ENCODE measurements around the gene CYTL1. TPM values are rescaled to one million over a fixed set of nuclear protein-coding genes. Genes with fewer than 3 reads are reported as not detected.

The CYTL1 gene
- total RNA-seq, 1 donor from 2014 or later: 2.0 TPM

DNA sequence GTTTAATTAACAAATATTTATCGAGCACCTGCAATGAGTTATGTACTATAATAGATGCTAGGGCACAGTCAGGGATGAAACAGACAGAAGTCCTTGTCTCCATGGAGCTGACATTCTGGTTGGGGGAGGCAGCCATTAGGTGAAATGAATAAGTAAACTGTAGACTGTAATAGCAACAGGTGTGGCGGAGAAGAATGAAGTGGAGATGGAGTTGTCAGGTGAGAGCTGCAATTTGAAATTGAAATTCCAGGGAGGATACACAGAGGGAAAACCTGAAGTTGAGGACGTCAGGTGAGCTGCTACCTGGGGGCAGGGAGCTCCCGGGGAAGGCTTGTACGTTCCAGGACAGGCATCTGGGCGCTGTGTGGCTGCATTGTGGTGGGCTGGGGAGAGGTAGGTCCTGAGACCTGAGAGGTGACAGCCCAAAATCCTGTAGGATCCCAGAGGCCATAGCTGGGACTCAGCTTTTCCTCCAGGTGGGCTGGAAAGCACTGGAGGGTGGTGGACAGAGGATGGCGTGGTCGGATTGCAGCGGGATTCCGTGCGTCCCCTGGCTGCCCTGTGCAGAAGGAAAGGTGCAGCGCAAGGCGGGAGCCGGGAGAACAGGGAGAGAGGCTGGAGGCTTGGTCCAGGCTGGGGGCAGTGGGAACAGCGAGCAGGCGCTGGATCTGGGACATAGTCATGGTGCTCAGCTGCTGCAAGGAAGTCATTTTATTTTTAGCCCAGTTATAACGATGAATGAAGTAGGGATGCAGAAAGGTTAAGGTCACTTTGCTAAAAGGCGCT lies 24.8 kb downstream of the CYTL1 start:
- intact Hi-C loops (cut with DNase I): loop anchor here (5.0 kb wide), 1 partner anchor 132 kb away; no protein-coding TSS in a partner anchor
- Histone ChIP-seq H3K27me3 (no peaks in the 10 kb centered on the region), H3K27ac (no peak overlapping the region)

GRCh38 chr4:4992833-4993232 lies 26.4 kb downstream of the CYTL1 start:
- no peak for DNase-seq (ENCODE audit: extremely low spot score in 2 of 2)
- peak overlapping the region; percentile 4 for H3K27ac ChIP-seq
- H3K9me3 ChIP-seq: no peaks in the 10 kb centered on the region
- peaks cover 29% of the 10 kb centered on the region for H3K4me1 ChIP-seq
- no peak overlapping the region for H3K4me3 ChIP-seq
- H3K36me3 ChIP-seq: no peaks in the 10 kb centered on the region
- TF ChIP-seq CTCF (IDR thresholded peaks at IDR 0.05) (no peak), POLR2A (IDR thresholded peaks at IDR 0.05) (no peak), POLR2AphosphoS5 (IDR thresholded peaks at IDR 0.05; ENCODE audit: insufficient read depth in 1 of 2, low read depth in 1 of 2) (no peak)
- intact Hi-C loops (cut with DNase I): loop anchor here (5.0 kb wide), 1 partner anchor 131 kb away; no protein-coding TSS in a partner anchor
- H3K27me3 ChIP-seq: no peaks in the 10 kb centered on the region

More for the DNA sequence above, 24.8 kb downstream of the CYTL1 start:
- TF ChIP-seq POLR2A (IDR thresholded peaks at IDR 0.05): no peak
- TF ChIP-seq POLR2AphosphoS5 (IDR thresholded peaks at IDR 0.05; ENCODE audit: insufficient read depth in 1 of 2, low read depth in 1 of 2): no peak
- TF ChIP-seq CTCF (IDR thresholded peaks at IDR 0.05): no peak
- Histone ChIP-seq H3K4me3 (no peak overlapping the region), H3K9me3 (no peaks in the 10 kb centered on the region), H3K4me1 (peaks cover 29% of the 10 kb centered on the region), H3K36me3 (no peaks in the 10 kb centered on the region)
- no peak for DNase-seq (ENCODE audit: extremely low spot score in 2 of 2)

GRCh38 chr4:4991541-4992099 lies 27.6 kb downstream of the CYTL1 start:
- intact Hi-C loops (cut with DNase I): loop anchor here (5.0 kb wide), 1 partner anchor 129 kb away; no protein-coding TSS in a partner anchor
- DNase-seq (ENCODE audit: extremely low spot score in 2 of 2): no peak
- Histone ChIP-seq H3K27me3 (no peaks in the 10 kb centered on the region), H3K9me3 (no peaks in the 10 kb centered on the region), H3K4me1 (peaks cover 29% of the 10 kb centered on the region), H3K4me3 (no peak overlapping the region), H3K36me3 (no peaks in the 10 kb centered on the region), H3K27ac (peak overlapping the region; percentile 62)
- TF ChIP-seq POLR2AphosphoS5 (IDR thresholded peaks at IDR 0.05; ENCODE audit: insufficient read depth in 1 of 2, low read depth in 1 of 2): no peak
- TF ChIP-seq CTCF (IDR thresholded peaks at IDR 0.05): no peak
- no peak for TF ChIP-seq POLR2A (IDR thresholded peaks at IDR 0.05)

- TF ChIP-seq POLR2A (IDR thresholded peaks at IDR 0.05) (no peak), CTCF (IDR thresholded peaks at IDR 0.05) (no peak), POLR2AphosphoS5 (IDR thresholded peaks at IDR 0.05; ENCODE audit: insufficient read depth in 1 of 2, low read depth in 1 of 2) (peak in 1 of 2 donors; percentile 92)
- H3K27me3 ChIP-seq: no peaks in the 10 kb centered on the region
- intact Hi-C loops (cut with DNase I): loop anchor here (5.0 kb wide), 1 partner anchor 129 kb away; no protein-coding TSS in a partner anchor
- peak overlapping the region; percentile 62 for H3K27ac ChIP-seq
- peaks cover 29% of the 10 kb centered on the region for H3K4me1 ChIP-seq
- H3K9me3 ChIP-seq: no peaks in the 10 kb centered on the region
- no peak overlapping the region for H3K4me3 ChIP-seq
- peak in 1 of 2 donors; percentile 98 for DNase-seq (ENCODE audit: extremely low spot score in 2 of 2)
- H3K36me3 ChIP-seq: no peaks in the 10 kb centered on the region
Measured at GRCh38 chr4:4990857-4991540, 28.3 kb downstream of the CYTL1 start.

Measured in vagina (tissue), 2 donors.